Measurements from ENCODE around the gene PRM3. TPM values are rescaled to one million over a fixed set of nuclear protein-coding genes. Genes with fewer than 3 reads are reported as not detected.

Gene PRM3
- total RNA-seq, 1 experiment from 2014 or later = not detected

- H3K4me1 Mint-ChIP-seq = peaks cover 16 to 25% of the 10 kb centered on the region in 2 experiments
- no peaks in the 10 kb centered on the region for H4K20me1 ChIP-seq (ENCODE audit: control insufficient read depth, insufficient read depth, insufficient read length)
- H2BK120ac ChIP-seq (ENCODE audit: low read depth, low read length, poor library complexity, severe bottlenecking) = no peak overlapping the region
- H3K4me1 ChIP-seq (ENCODE audit: insufficient read depth, low read length) = peaks cover 2% of the 10 kb centered on the region; the same call in 1 of the 2 replicates
- H2AK5ac ChIP-seq (ENCODE audit: insufficient read length, low read length) = no peak overlapping the region
- no peak overlapping the region for H4K91ac ChIP-seq (ENCODE audit: insufficient read length, low read depth, low read length)
- no peaks in the 10 kb centered on the region for H3K23me2 ChIP-seq (ENCODE audit: insufficient read length, low read depth, low read length, poor library complexity, severe bottlenecking)
- H2BK5ac ChIP-seq (ENCODE audit: insufficient read length, low read length) = no peak overlapping the region
- no peak overlapping the region for H3K9ac ChIP-seq (ENCODE audit: extremely low read depth, insufficient read length, low read length)
- no peak overlapping the region for H3T11ph ChIP-seq (ENCODE audit: low read length)
- no peak overlapping the region for H2BK20ac ChIP-seq (ENCODE audit: low read depth, low read length, poor library complexity, severe bottlenecking)
- H3K23ac ChIP-seq (ENCODE audit: insufficient read length, low read depth, low read length) = no peak overlapping the region
- H3K27me3 Mint-ChIP-seq (ENCODE audit: low read depth) = no peaks in the 10 kb centered on the region; the same call in none of the 2 replicates
- H3K36me3 Mint-ChIP-seq (ENCODE audit: insufficient read depth in 1 of 3, low read depth in 3 of 3) = no peaks in the 10 kb centered on the region; a peak in 1 of 7 replicates
- H3K4me3 Mint-ChIP-seq = no peak overlapping the region
- no peak for TF ChIP-seq CTCF (conservative IDR thresholded peaks at IDR 0.05)
- DNase-seq = no peak
- H3K27ac ChIP-seq (ENCODE audit: insufficient read length, low read depth, low read length) = no peak overlapping the region
- H3K9me3 Mint-ChIP-seq = no peaks in the 10 kb centered on the region
- no peak overlapping the region for H4K8ac ChIP-seq (replicated peaks; ENCODE audit: insufficient read length, low read depth, low read length)
- H3K56ac ChIP-seq (ENCODE audit: insufficient read length, low read depth, low read length) = no peak overlapping the region
- H3K4ac ChIP-seq (ENCODE audit: low read depth, low read length) = no peak overlapping the region
- no peaks in the 10 kb centered on the region for H3K79me2 ChIP-seq (ENCODE audit: insufficient read depth, low read length)
- H3K4me2 ChIP-seq (ENCODE audit: insufficient read depth, insufficient read length, low read length) = no peak overlapping the region
- no peaks in the 10 kb centered on the region for H3K9me3 ChIP-seq (ENCODE audit: control insufficient read depth, low read depth, low read length)
- H3K14ac ChIP-seq (ENCODE audit: insufficient read depth, low read length) = no peak overlapping the region
- no peak overlapping the region for H2BK15ac ChIP-seq (ENCODE audit: low read depth, low read length)
- H2AFZ ChIP-seq (ENCODE audit: low read length) = no peak overlapping the region
- H3K18ac ChIP-seq (ENCODE audit: insufficient read length, low read depth, low read length) = no peak overlapping the region
- no peaks in the 10 kb centered on the region for H3K27me3 ChIP-seq (ENCODE audit: insufficient read depth, low read length)
- no peak overlapping the region for H4K5ac ChIP-seq (ENCODE audit: insufficient read length, low read depth, low read length)
- H2BK12ac ChIP-seq (ENCODE audit: insufficient read length, low read depth, low read length) = no peak overlapping the region
- no peak overlapping the region for H3K27ac Mint-ChIP-seq
- no peaks in the 10 kb centered on the region for H3K79me1 ChIP-seq (ENCODE audit: insufficient read depth, low read depth, low read length, poor library complexity, severe bottlenecking)
- WGBS (ENCODE audit: extremely low coverage, insufficient read length, low lambda C conversion rate) = no CpG with 5 or more reads among the region's 2 CpGs
These were observed 15.8 kb upstream of the PRM3 start for GRCh38 chr16:11289202-11289601.

Data from H9 (cell line).